ENCODE measurements around the gene HBM.
A peak's percentile ranks its signal among the peaks of the same experiment; 100 is the strongest.

DNA sequence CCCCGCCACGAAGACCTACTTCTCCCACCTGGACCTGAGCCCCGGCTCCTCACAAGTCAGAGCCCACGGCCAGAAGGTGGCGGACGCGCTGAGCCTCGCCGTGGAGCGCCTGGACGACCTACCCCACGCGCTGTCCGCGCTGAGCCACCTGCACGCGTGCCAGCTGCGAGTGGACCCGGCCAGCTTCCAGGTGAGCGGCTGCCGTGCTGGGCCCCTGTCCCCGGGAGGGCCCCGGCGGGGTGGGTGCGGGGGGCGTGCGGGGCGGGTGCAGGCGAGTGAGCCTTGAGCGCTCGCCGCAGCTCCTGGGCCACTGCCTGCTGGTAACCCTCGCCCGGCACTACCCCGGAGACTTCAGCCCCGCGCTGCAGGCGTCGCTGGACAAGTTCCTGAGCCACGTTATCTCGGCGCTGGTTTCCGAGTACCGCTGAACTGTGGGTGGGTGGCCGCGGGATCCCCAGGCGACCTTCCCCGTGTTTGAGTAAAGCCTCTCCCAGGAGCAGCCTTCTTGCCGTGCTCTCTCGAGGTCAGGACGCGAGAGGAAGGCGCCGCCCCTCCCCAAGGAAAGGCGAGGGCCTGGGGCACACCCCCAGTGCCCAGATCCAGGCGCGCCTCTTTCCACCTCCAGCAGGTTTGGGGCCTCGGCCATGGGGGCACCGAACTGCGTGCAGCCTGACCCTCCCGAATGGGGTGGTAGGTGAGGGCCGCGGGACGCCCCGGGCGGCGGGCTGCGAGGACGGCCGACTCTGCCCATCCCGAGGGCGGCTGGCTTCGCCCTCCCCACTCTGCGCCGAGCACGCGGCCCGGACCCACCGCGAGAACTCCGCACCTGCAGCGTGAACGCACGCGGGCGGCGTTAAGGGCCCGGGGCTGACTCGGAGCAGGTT lies 15.1 kb downstream of the HBM start:
- TF ChIP-seq, protein P1, sequence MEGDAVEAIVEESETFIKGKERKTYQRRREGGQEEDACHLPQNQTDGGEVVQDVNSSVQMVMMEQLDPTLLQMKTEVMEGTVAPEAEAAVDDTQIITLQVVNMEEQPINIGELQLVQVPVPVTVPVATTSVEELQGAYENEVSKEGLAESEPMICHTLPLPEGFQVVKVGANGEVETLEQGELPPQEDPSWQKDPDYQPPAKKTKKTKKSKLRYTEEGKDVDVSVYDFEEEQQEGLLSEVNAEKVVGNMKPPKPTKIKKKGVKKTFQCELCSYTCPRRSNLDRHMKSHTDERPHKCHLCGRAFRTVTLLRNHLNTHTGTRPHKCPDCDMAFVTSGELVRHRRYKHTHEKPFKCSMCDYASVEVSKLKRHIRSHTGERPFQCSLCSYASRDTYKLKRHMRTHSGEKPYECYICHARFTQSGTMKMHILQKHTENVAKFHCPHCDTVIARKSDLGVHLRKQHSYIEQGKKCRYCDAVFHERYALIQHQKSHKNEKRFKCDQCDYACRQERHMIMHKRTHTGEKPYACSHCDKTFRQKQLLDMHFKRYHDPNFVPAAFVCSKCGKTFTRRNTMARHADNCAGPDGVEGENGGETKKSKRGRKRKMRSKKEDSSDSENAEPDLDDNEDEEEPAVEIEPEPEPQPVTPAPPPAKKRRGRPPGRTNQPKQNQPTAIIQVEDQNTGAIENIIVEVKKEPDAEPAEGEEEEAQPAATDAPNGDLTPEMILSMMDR (IDR thresholded peaks at IDR 0.05) = no peak
- peak; percentile 78 for TF ChIP-seq POLR2AphosphoS5 (IDR thresholded peaks at IDR 0.05; ENCODE audit: low read depth, low read length)
- TF ChIP-seq, protein P2, sequence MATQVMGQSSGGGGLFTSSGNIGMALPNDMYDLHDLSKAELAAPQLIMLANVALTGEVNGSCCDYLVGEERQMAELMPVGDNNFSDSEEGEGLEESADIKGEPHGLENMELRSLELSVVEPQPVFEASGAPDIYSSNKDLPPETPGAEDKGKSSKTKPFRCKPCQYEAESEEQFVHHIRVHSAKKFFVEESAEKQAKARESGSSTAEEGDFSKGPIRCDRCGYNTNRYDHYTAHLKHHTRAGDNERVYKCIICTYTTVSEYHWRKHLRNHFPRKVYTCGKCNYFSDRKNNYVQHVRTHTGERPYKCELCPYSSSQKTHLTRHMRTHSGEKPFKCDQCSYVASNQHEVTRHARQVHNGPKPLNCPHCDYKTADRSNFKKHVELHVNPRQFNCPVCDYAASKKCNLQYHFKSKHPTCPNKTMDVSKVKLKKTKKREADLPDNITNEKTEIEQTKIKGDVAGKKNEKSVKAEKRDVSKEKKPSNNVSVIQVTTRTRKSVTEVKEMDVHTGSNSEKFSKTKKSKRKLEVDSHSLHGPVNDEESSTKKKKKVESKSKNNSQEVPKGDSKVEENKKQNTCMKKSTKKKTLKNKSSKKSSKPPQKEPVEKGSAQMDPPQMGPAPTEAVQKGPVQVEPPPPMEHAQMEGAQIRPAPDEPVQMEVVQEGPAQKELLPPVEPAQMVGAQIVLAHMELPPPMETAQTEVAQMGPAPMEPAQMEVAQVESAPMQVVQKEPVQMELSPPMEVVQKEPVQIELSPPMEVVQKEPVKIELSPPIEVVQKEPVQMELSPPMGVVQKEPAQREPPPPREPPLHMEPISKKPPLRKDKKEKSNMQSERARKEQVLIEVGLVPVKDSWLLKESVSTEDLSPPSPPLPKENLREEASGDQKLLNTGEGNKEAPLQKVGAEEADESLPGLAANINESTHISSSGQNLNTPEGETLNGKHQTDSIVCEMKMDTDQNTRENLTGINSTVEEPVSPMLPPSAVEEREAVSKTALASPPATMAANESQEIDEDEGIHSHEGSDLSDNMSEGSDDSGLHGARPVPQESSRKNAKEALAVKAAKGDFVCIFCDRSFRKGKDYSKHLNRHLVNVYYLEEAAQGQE (IDR thresholded peaks at IDR 0.05; ENCODE audit: insufficient read depth in 1 of 2, low read depth in 2 of 2, low read length in 1 of 2) = 0 out of 4 replicates have a peak, but pooled peaks of 1 of the 2 experiments have one; percentile 53
